OCI-LY1 (cell line): Measurements from ENCODE around the gene SYTL5.

ENCODE experiments used
- H2AFZ ChIP-seq: fragments of 200-600 bp; sonication (generic), shearing (Covaris generic); 2 replicates; pipeline ENCODE4 v1.6.0; 2014; ENCODE audit warnings: antibody characterized with exemption, mild to moderate bottlenecking, low read length
- H3F3A ChIP-seq: fragments of 200-600 bp; sonication (generic), shearing (Covaris generic); 2 replicates; pipeline ENCODE4 v1.6.0; 2014; ENCODE audit warnings: mild to moderate bottlenecking, antibody characterized with exemption, low read length, moderate library complexity; ENCODE audit not compliant: insufficient read depth
- H3K27ac ChIP-seq: fragments of 200-600 bp; sonication (generic); 2 replicates; pipeline ENCODE4 v1.5.1; 2014; ENCODE audit warnings: low read length, mixed run types, mild to moderate bottlenecking, low read depth; ENCODE audit not compliant: poor library complexity, severe bottlenecking
- H3K27me3 ChIP-seq: fragments of 200-600 bp; sonication (generic); 2 replicates; pipeline ENCODE4 v1.6.0; 2014; ENCODE audit warnings: antibody characterized with exemption, mild to moderate bottlenecking, low read length, moderate library complexity; ENCODE audit not compliant: insufficient read depth
- H3K36me3 ChIP-seq: fragments of 200-600 bp; sonication (generic); 2 replicates; pipeline ENCODE4 v1.6.1; 2014; ENCODE audit warnings: mild to moderate bottlenecking, antibody characterized with exemption, low read length, moderate library complexity, mixed read lengths; ENCODE audit not compliant: insufficient read depth
- H3K4me1 ChIP-seq: fragments of 200-600 bp; sonication (generic); 2 replicates; pipeline ENCODE4 v1.5.1; 2014; ENCODE audit warnings: mild to moderate bottlenecking, low read length, moderate library complexity; ENCODE audit not compliant: insufficient read depth, severe bottlenecking
- H3K4me2 ChIP-seq: fragments of 200-600 bp; sonication (generic), shearing (Covaris generic); 2 replicates; pipeline ENCODE4 v1.6.1; 2014; ENCODE audit warnings: low read length
- H3K4me3 ChIP-seq: fragments of 200-600 bp; sonication (generic); 2 replicates; pipeline ENCODE4 v1.5.1; 2014; ENCODE audit warnings: low read length, low read depth, mild to moderate bottlenecking, mixed read lengths; ENCODE audit not compliant: poor library complexity, severe bottlenecking
- H3K79me2 ChIP-seq: fragments of 200-600 bp; shearing (Covaris generic); 2 replicates; pipeline ENCODE4 v1.6.1; 2016; ENCODE audit warnings: mixed run types, low read length, mixed read lengths; ENCODE audit not compliant: insufficient read depth
- H3K9ac ChIP-seq: fragments of 200-600 bp; sonication (generic), shearing (Covaris generic); 2 replicates; pipeline ENCODE4 v1.6.1; 2014; ENCODE audit warnings: mild to moderate bottlenecking, low read length, mixed read lengths
- H3K9me2 ChIP-seq: fragments of 200-600 bp; sonication (generic), shearing (Covaris generic); 2 replicates; pipeline ENCODE4 v1.6.1; 2014; ENCODE audit warnings: low read depth, mild to moderate bottlenecking, low read length, mixed read lengths
- H3K9me3 ChIP-seq: fragments of 200-600 bp; shearing (Covaris generic); 2 replicates; pipeline ENCODE4 v1.6.1; 2014; ENCODE audit warnings: low read length, mixed read lengths
- H4K20me1 ChIP-seq: fragments of 200-600 bp; sonication (generic), shearing (Covaris generic); 2 replicates; pipeline ENCODE4 v1.6.0; 2016; ENCODE audit warnings: mild to moderate bottlenecking, low read length; ENCODE audit not compliant: insufficient read depth
- CTCF ChIP-seq: fragments of 200-600 bp; sonication (generic), shearing (Covaris generic); IDR thresholded peaks from 2 replicates; pipeline ENCODE4 v1.5.1; 2017; ENCODE audit warnings: mild to moderate bottlenecking, antibody characterized with exemption, low read length, moderate library complexity, mixed read lengths
- EZH2 ChIP-seq: fragments of 200-600 bp; sonication (generic), shearing (Covaris generic); IDR thresholded peaks from 2 replicates; pipeline ENCODE4 v1.8.0; 2017; ENCODE audit warnings: borderline replicate concordance, mixed run types, mild to moderate bottlenecking, antibody characterized with exemption, low read length, moderate library complexity, mixed read lengths

SYTL5 gene

GRCh38 chrX:38102875-38103274, 96.5 kb downstream of the SYTL5 start:
- H2AFZ ChIP-seq, result no peak overlapping the region
- H3K9me3 ChIP-seq, result no peaks in the 10 kb centered on the region
- no peak overlapping the region for H3K9ac ChIP-seq
- no peaks in the 10 kb centered on the region for H3F3A ChIP-seq
- no peak overlapping the region for H3K4me3 ChIP-seq
- H3K9me2 ChIP-seq, result no peaks in the 10 kb centered on the region
- no peaks in the 10 kb centered on the region for H3K36me3 ChIP-seq
- no peak overlapping the region for H3K4me2 ChIP-seq
- no peaks in the 10 kb centered on the region for H3K4me1 ChIP-seq
- H3K79me2 ChIP-seq, result no peaks in the 10 kb centered on the region
- no peak for TF ChIP-seq EZH2
- no peak for TF ChIP-seq CTCF
- H3K27ac ChIP-seq, result no peak overlapping the region
- H3K27me3 ChIP-seq, result no peaks in the 10 kb centered on the region
- no peaks in the 10 kb centered on the region for H4K20me1 ChIP-seq

GRCh38 chrX:38103857-38104812, 97.8 kb downstream of the SYTL5 start:
- H3F3A ChIP-seq, result no peaks in the 10 kb centered on the region
- no peak for TF ChIP-seq EZH2
- TF ChIP-seq CTCF, result no peak
- H2AFZ ChIP-seq, result no peak overlapping the region
- H3K4me2 ChIP-seq, result no peak overlapping the region
- no peak overlapping the region for H3K4me3 ChIP-seq
- no peak overlapping the region for H3K27ac ChIP-seq
- no peaks in the 10 kb centered on the region for H4K20me1 ChIP-seq
- no peaks in the 10 kb centered on the region for H3K4me1 ChIP-seq
- no peaks in the 10 kb centered on the region for H3K9me2 ChIP-seq
- no peak overlapping the region for H3K9ac ChIP-seq
- H3K9me3 ChIP-seq, result no peaks in the 10 kb centered on the region
- H3K36me3 ChIP-seq, result no peaks in the 10 kb centered on the region
- no peaks in the 10 kb centered on the region for H3K27me3 ChIP-seq
- H3K79me2 ChIP-seq, result no peaks in the 10 kb centered on the region

- H3K9me2 ChIP-seq, result no peaks in the 10 kb centered on the region
- no peak for TF ChIP-seq EZH2
- no peak for TF ChIP-seq CTCF
These were observed 98.9 kb downstream of the SYTL5 start for GRCh38 chrX:38105216-38105725.

More at GRCh38 chrX:38105216-38105725, 98.9 kb downstream of the SYTL5 start:
- Histone ChIP-seq H2AFZ (no peak overlapping the region), H3K9ac (no peak overlapping the region), H3K4me2 (no peak overlapping the region), H4K20me1 (no peaks in the 10 kb centered on the region), H3K4me1 (no peaks in the 10 kb centered on the region), H3F3A (no peaks in the 10 kb centered on the region), H3K4me3 (no peak overlapping the region), H3K36me3 (no peaks in the 10 kb centered on the region), H3K27ac (no peak overlapping the region), H3K9me3 (no peaks in the 10 kb centered on the region), H3K27me3 (no peaks in the 10 kb centered on the region), H3K79me2 (no peaks in the 10 kb centered on the region)
